Measurements from ENCODE around the gene ZFR. TPM values are rescaled to one million over a fixed set of nuclear protein-coding genes. Genes with fewer than 3 reads are reported as not detected.

ZFR gene
- total and polyA plus RNA-seq, 2 donors from 2014 or later = 25.7 to 65.2 TPM

GRCh38 chr5:32489791-32490562 lies 45.4 kb upstream of the ZFR start:
- DNase-seq = peak; percentile 75 to 95 (median 80)
- H3K9me3 ChIP-seq (ENCODE audit: control insufficient read depth in 2 of 3, insufficient read depth in 1 of 3, low read length in 3 of 3) = no peaks in the 10 kb centered on the region
- FAIRE-seq = no peak

GRCh38 chr5:32487424-32487823 lies 42.9 kb upstream of the ZFR start:
- no peak for TF ChIP-seq CTCF (IDR thresholded peaks at IDR 0.05; ENCODE audit: borderline replicate concordance, extremely low read depth, insufficient read depth)
- no peak overlapping the region for H3K27ac ChIP-seq (ENCODE audit: low read depth in 2 of 2, low read length in 2 of 2)
- H3K36me3 ChIP-seq (ENCODE audit: control insufficient read depth in 2 of 3, insufficient read depth in 3 of 3, low read length in 3 of 3) = no peaks in the 10 kb centered on the region
- no peak for FAIRE-seq
- H3K27me3 ChIP-seq (ENCODE audit: control insufficient read depth, insufficient read depth, low read length) = no peaks in the 10 kb centered on the region
- H3K4me1 ChIP-seq (ENCODE audit: control insufficient read depth in 2 of 3, insufficient read depth in 2 of 3, low read depth in 1 of 3, low read length in 3 of 3) = peaks cover 0 to 2% (median 0%) of the 10 kb centered on the region in 3 donors
- no peak overlapping the region for H3K4me3 ChIP-seq (ENCODE audit: low read length in 3 of 3)
- intact Hi-C loops (cut with DNase I) = no loop called here
- H3K9me3 ChIP-seq (ENCODE audit: control insufficient read depth in 2 of 3, insufficient read depth in 1 of 3, low read length in 3 of 3) = no peaks in the 10 kb centered on the region
- no peak overlapping the region for H3K9ac ChIP-seq (ENCODE audit: low read length in 3 of 3)
- no peak for DNase-seq

More at GRCh38 chr5:32489791-32490562, 45.4 kb upstream of the ZFR start:
- intact Hi-C loops (cut with DNase I) = loop anchor here (10.0 kb wide), 1 partner anchor 95 kb away; the partner anchor contains the start of gene SUB1
- H3K36me3 ChIP-seq (ENCODE audit: control insufficient read depth in 2 of 3, insufficient read depth in 3 of 3, low read length in 3 of 3) = no peaks in the 10 kb centered on the region
- H3K27me3 ChIP-seq (ENCODE audit: control insufficient read depth, insufficient read depth, low read length) = no peaks in the 10 kb centered on the region
- H3K4me1 ChIP-seq (ENCODE audit: control insufficient read depth in 2 of 3, insufficient read depth in 2 of 3, low read depth in 1 of 3, low read length in 3 of 3) = peaks cover 0 to 2% (median 0%) of the 10 kb centered on the region in 3 donors
- H3K27ac ChIP-seq (ENCODE audit: low read depth in 2 of 2, low read length in 2 of 2) = no peak overlapping the region
- no peak overlapping the region for H3K9ac ChIP-seq (ENCODE audit: low read length in 3 of 3)
- H3K4me3 ChIP-seq (ENCODE audit: low read length in 3 of 3) = peak overlapping the region in 1 of 3 donors; percentile 12
- TF ChIP-seq CTCF (IDR thresholded peaks at IDR 0.05; ENCODE audit: borderline replicate concordance, extremely low read depth, insufficient read depth) = peak; percentile 76

- Histone ChIP-seq H3K36me3 (ENCODE audit: control insufficient read depth in 2 of 3, insufficient read depth in 3 of 3, low read length in 3 of 3) (no peaks in the 10 kb centered on the region), H3K9me3 (ENCODE audit: control insufficient read depth in 2 of 3, insufficient read depth in 1 of 3, low read length in 3 of 3) (no peaks in the 10 kb centered on the region), H3K4me3 (ENCODE audit: low read length in 3 of 3) (no peak overlapping the region), H3K9ac (ENCODE audit: low read length in 3 of 3) (no peak overlapping the region), H3K27me3 (ENCODE audit: control insufficient read depth, insufficient read depth, low read length) (no peaks in the 10 kb centered on the region), H3K4me1 (ENCODE audit: control insufficient read depth in 2 of 3, insufficient read depth in 2 of 3, low read depth in 1 of 3, low read length in 3 of 3) (peaks cover 0 to 2% (median 0%) of the 10 kb centered on the region in 3 donors), H3K27ac (ENCODE audit: low read depth in 2 of 2, low read length in 2 of 2) (no peak overlapping the region)
- FAIRE-seq = no peak
- intact Hi-C loops (cut with DNase I) = no loop called here
- TF ChIP-seq CTCF (IDR thresholded peaks at IDR 0.05; ENCODE audit: borderline replicate concordance, extremely low read depth, insufficient read depth) = no peak
- no peak for DNase-seq
Observed at GRCh38 chr5:32487008-32487407, 42.5 kb upstream of the ZFR start.

All from kidney (tissue), 14 donors.